Measurements from ENCODE around the gene PDCD5. TPM values are rescaled to one million over a fixed set of nuclear protein-coding genes. Genes with fewer than 3 reads are reported as not detected.

PDCD5 gene
- total RNA-seq, 6 experiments from 2014 or later, result 146 to 196 (median 174) TPM

GRCh38 chr19:32606289-32606688 lies 25.3 kb downstream of the PDCD5 start:
- no peak overlapping the region for H3K4me3 Mint-ChIP-seq
- DNase-seq, result no peak
- TF ChIP-seq CTCF (IDR thresholded peaks at IDR 0.05), result no peak
- no peaks in the 10 kb centered on the region for H3K4me1 Mint-ChIP-seq (ENCODE audit: low read depth)
- H3K36me3 Mint-ChIP-seq (ENCODE audit: low read depth), result peaks cover 14% of the 10 kb centered on the region
- H3K27me3 Mint-ChIP-seq (ENCODE audit: insufficient read depth), result no peaks in the 10 kb centered on the region
- no peak overlapping the region for H3K27ac Mint-ChIP-seq
- no peaks in the 10 kb centered on the region for H3K9me3 Mint-ChIP-seq

GRCh38 chr19:32607479-32607878 lies 26.5 kb downstream of the PDCD5 start:
- Mint-ChIP-seq H3K4me3 (no peak overlapping the region), H3K4me1 (ENCODE audit: low read depth) (no peaks in the 10 kb centered on the region), H3K27ac (no peak overlapping the region), H3K27me3 (ENCODE audit: insufficient read depth) (no peaks in the 10 kb centered on the region), H3K9me3 (no peaks in the 10 kb centered on the region), H3K36me3 (ENCODE audit: low read depth) (peaks cover 21% of the 10 kb centered on the region)
- TF ChIP-seq CTCF (IDR thresholded peaks at IDR 0.05), result no peak
- no peak for DNase-seq

DNA sequence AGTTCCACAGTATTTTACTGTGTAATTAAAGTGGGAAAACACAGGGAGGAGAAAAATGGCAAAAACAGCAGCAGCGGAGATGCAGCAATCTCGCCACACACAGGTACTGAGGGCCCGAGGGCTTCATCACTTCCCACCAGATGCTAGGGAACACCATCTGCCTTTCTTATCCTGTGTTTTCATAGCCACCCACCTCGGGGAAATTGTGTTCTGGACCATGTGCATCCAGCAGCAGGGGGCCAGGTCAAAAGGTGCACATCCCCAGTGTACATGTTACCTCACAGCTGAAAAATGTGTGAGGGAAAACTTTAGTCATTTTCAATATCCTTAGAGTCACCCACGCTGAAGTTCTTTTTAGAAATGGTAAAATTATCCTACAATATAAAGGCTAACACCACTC lies 30.2 kb downstream of the PDCD5 start:
- H3K9me3 Mint-ChIP-seq, result no peaks in the 10 kb centered on the region
- DNase-seq, result no peak
- no peak overlapping the region for H3K4me3 Mint-ChIP-seq
- no peak overlapping the region for H3K27ac Mint-ChIP-seq
- H3K4me1 Mint-ChIP-seq (ENCODE audit: low read depth), result no peaks in the 10 kb centered on the region
- TF ChIP-seq CTCF (IDR thresholded peaks at IDR 0.05), result no peak
- no peaks in the 10 kb centered on the region; the same call in 1 of the 2 replicates for H3K27me3 Mint-ChIP-seq (ENCODE audit: insufficient read depth)
- peaks cover 35% of the 10 kb centered on the region for H3K36me3 Mint-ChIP-seq (ENCODE audit: low read depth)

- H3K9me3 Mint-ChIP-seq, result no peaks in the 10 kb centered on the region
- no peak overlapping the region for H3K4me3 Mint-ChIP-seq
- H3K4me1 Mint-ChIP-seq (ENCODE audit: low read depth), result no peaks in the 10 kb centered on the region
- no peak for DNase-seq
- no peak overlapping the region for H3K27ac Mint-ChIP-seq
- TF ChIP-seq CTCF (IDR thresholded peaks at IDR 0.05), result no peak
- H3K36me3 Mint-ChIP-seq (ENCODE audit: low read depth), result peaks cover 42% of the 10 kb centered on the region
- H3K27me3 Mint-ChIP-seq (ENCODE audit: insufficient read depth), result no peaks in the 10 kb centered on the region; the same call in 1 of the 2 replicates
These were observed 32.0 kb downstream of the PDCD5 start for GRCh38 chr19:32613008-32613407.

DNA sequence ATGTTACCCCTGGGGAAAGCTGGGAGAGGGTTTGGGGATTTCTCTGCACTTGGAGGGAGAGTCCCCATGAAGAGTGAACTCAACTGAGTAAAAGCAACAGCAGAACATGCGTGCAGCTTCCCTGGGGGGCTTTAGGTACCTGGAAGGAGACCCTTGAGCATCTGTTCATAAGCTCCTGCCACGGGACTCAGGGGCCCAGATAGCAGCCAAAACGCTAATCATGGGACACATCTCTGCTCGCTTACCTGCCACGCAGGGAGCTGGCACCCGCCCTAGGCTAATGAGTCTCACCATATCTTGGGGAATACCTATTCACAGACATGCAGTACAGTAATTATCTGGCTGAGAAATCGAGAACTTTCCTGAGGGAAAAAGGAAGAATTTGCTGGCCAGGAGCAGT lies 33.9 kb downstream of the PDCD5 start:
- no peaks in the 10 kb centered on the region; the same call in 1 of the 2 replicates for H3K27me3 Mint-ChIP-seq (ENCODE audit: insufficient read depth)
- no peak for TF ChIP-seq CTCF (IDR thresholded peaks at IDR 0.05)
- H3K27ac Mint-ChIP-seq, result no peak overlapping the region
- no peak for DNase-seq
- H3K4me3 Mint-ChIP-seq, result no peak overlapping the region
- peaks cover 44% of the 10 kb centered on the region for H3K36me3 Mint-ChIP-seq (ENCODE audit: low read depth)
- no peaks in the 10 kb centered on the region for H3K4me1 Mint-ChIP-seq (ENCODE audit: low read depth)
- no peaks in the 10 kb centered on the region for H3K9me3 Mint-ChIP-seq

GRCh38 chr19:32615569-32615968 lies 34.6 kb downstream of the PDCD5 start:
- no peaks in the 10 kb centered on the region for H3K4me1 Mint-ChIP-seq (ENCODE audit: low read depth)
- peaks cover 44% of the 10 kb centered on the region for H3K36me3 Mint-ChIP-seq (ENCODE audit: low read depth)
- no peak for TF ChIP-seq CTCF (IDR thresholded peaks at IDR 0.05)
- H3K9me3 Mint-ChIP-seq, result no peaks in the 10 kb centered on the region
- no peak overlapping the region for H3K4me3 Mint-ChIP-seq
- no peak overlapping the region for H3K27ac Mint-ChIP-seq
- DNase-seq, result no peak
- H3K27me3 Mint-ChIP-seq (ENCODE audit: insufficient read depth), result no peaks in the 10 kb centered on the region; the same call in 1 of the 2 replicates

Measured in HFFc6 (cell line).